ENCODE measurements around the gene ATP6AP2.
"Not testable (repeated sequence)": the region's sequence is repeated elsewhere in the genome, so short reads cannot be mapped to it uniquely, and the experiment has no call there.

The ATP6AP2 gene, protein sequence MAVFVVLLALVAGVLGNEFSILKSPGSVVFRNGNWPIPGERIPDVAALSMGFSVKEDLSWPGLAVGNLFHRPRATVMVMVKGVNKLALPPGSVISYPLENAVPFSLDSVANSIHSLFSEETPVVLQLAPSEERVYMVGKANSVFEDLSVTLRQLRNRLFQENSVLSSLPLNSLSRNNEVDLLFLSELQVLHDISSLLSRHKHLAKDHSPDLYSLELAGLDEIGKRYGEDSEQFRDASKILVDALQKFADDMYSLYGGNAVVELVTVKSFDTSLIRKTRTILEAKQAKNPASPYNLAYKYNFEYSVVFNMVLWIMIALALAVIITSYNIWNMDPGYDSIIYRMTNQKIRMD

DNA sequence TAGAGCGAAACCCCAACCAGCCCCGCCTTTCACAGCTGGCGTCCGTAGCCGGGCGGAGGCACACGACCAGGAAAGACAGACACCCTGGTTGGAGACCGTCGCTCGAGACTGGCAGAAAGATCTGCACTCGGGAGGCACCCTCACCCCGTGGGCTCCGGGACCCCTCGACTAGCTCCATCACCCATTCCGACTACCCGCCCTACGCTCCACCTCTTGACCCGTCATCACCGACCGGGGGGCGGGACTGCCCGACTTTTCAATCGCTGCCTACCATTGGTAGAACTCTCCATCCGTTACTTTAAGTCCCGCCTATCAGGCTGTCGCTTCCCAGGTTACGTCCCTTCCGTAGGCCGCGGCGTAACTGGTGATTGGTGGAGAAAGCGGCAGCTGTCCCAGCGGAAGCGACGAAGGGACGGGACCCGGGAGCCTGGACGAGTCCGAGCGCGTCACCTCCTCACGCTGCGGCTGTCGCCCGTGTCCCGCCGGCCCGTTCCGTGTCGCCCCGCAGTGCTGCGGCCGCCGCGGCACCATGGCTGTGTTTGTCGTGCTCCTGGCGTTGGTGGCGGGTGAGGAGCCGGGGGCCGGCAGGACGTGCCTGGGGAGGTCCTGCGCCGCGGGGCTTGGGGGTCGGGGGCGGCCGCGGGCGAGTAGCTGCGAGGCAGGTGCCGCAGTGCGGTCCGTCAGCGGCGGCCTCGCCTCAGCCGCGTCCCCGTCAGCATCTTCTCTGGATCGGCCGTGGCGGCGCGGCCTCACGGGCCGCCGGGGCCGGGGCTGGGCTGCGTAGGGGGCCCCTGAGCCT, at the start of gene ATP6AP2:
ATP6AP2 (plus strand) TSS at position 434 of the 799 bp plus-strand sequence; CDS start at position 530, 96 bp downstream.
- ATAC-seq: peak; percentile 97 to 98

DNA sequence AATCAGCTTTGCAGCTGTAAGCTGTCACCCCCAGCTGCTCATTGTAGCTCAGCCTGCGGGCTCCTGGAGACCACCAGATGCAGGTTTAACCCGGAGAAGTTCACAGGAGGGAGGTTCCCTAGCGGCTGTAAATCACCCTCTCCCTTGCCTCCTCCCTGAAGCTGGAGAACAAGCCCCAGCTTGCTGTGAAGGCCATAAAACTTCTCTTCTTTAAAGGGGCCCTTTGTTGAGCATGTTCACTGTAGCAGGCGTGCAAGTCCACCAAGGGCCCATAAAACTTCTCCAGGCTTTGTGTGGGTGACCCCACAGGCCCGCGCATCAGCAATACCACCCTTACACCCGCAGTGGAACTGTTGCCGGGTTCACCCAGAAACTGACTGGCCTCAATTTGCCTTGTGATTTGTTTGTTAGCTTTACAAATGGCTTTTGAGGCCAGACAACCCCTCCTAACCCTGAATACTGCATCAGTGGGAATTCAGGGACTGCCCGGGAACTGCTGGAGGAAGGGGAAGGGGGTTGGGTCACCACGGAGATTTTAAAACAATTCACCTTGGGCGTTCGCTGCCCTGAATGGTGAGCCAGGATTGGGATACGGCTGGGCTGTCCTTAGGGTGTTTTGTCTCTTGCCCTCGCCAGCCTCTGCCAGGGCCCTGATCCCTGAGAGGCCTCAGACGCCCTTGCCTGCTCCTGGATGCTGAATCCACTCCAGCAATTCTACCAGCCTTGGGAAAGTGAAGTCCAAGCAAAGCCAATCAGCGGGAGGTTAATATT, 49.5 kb upstream of the ATP6AP2 start:
- ATAC-seq: no peak

DNA sequence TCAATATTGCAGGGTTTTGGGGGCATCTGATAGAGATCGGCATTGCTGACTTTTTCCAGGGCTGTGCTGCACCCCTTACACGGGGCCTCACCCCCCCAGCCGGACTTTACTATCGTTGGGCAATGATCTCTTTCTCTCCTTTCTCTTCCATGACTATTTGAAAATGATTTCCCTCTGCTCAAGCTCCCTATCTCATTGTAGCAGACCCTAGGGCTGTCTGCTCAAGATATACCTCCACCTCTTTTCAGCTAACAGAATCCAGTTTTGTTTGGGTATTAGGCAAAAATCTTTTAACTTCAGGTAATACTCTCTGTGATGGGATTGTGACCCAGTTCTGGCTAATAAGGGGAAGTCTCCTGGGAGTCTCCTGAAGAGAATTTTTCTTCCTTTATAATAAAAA, 43.5 kb upstream of the ATP6AP2 start:
- no peak for ATAC-seq

DNA sequence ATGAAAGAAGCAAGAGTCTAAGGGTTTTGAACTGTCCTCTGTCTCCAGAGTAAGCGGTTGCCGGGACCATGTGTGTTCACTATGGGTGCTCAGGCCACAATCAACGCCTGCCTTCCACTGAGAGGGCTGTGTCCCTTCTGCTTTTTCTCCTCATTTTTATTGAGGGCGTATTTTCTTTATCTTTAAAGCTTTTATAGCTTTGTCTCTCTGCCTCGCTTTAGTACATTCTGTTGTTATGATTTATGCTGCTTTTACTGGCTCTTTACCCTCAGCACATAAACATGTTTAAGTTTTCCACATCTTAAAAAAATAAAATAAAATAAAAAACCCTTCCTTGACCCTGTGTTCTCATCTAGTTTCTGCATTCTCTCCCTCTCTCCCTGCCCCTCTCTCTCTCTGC, 42.4 kb upstream of the ATP6AP2 start:
- no peak for ATAC-seq

DNA sequence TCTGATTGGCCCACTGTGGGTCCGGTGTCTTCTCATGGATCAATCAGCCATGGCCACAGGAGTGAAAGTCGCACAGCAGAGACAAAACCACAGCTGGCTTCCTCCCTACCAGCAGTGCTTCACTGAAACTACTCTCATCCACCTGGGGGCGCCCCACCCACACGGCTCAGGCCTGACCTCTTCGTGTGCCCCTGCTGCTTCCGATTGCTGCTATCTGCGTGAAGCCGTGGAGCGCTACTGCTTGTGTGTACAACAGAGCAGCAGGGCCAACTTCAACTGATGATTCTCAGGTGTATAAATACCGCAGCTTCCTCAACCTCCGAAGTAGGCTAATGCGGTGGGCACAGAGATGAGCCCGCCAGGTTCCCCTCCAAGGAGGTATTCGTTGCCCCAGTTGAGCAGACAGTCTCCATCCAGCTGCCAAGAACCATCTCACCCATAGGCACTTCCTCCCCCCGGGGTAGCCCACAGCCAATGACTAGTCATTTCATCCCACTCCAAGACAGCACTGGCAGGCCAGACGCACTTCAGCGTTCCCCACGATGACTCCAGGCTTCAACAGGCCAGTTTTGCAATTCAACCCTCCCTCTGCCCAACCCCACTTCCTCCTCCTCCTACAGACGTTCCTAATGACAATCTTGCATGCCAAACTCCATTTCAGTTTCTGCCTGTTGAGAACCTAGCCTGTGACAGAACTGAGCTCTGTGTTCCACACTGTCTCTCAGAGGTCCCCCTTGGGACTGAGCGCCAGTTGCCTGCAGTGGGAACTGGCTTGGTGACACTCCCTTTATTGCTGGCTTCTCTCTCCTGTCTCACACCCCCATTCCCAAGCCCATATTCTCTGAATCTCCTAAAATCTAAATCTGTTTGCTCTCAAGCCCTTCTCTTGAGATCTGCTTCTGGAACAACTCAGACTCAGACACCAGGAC, 41.3 kb upstream of the ATP6AP2 start:
- peak; percentile 87 to 88 for ATAC-seq

DNA sequence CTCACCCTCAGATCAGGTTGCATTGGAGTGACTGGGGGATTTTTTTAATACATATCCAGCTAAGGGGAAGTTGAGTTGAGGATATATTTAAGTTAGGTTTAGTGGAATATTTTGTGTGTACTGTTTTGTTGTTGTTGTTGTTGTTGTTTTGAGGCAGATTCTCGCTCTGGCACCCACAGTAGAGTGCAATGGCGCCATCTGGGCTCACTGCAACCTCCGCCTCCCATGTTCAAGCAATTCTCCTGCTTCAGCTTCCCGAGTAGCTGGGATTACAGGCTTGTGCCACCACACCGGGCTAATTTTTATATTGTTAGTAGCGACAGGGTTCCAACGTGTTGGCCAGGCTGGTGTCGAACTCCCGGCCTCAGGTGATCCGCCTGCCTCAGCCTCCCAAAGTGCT, 38.6 kb upstream of the ATP6AP2 start:
- ATAC-seq: no peak

DNA sequence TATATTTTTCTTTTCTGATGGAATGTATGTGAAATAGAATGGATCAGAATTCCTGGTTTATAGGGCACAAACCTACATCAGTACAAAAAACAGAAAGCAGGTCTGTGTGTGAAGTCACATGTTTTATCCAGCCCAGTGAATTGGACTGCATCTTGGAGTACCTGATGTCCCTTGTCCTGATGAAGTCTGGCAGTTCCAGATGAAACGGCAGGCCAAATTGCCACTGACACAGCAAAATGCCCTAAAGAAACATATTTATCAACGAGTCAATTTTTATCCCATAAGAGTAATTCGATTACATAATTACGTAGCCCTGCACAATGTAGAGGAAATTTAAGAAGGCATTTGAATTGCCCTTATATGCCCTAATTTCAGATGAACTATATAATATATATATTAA, 37.8 kb upstream of the ATP6AP2 start:
- no peak for ATAC-seq

DNA sequence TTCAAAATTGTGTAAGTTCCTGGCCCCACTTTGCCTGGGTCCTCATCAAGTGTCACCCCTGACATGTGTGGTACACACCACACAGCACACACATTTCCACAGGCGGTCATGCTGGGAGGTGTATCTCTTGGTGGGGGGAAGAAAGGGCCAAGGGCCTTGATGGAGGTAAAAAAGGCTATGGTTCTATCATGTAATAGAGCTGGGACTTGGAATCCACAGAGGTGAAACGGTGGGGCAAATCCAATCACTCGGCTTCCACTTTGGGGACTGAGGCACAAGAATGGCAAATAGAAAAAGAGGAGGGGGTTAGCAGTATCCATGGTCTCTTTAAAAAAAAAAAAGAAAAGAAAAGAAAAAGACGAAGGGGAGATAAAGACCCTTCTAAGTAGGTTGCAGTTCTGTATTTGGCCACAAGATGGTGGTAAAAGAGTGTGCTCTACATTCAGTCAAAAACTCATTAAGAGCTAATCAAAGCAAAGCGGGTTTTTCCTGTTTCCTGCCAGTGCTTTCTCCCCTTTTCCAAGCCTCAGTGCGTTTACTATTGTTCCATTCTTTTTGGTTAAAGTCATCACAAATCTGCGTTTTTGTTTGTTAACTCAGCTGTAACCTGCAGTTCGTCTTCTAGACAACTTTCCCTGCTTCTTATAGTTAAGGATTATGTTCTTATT, 37.0 kb upstream of the ATP6AP2 start:
- ATAC-seq: no peak

DNA sequence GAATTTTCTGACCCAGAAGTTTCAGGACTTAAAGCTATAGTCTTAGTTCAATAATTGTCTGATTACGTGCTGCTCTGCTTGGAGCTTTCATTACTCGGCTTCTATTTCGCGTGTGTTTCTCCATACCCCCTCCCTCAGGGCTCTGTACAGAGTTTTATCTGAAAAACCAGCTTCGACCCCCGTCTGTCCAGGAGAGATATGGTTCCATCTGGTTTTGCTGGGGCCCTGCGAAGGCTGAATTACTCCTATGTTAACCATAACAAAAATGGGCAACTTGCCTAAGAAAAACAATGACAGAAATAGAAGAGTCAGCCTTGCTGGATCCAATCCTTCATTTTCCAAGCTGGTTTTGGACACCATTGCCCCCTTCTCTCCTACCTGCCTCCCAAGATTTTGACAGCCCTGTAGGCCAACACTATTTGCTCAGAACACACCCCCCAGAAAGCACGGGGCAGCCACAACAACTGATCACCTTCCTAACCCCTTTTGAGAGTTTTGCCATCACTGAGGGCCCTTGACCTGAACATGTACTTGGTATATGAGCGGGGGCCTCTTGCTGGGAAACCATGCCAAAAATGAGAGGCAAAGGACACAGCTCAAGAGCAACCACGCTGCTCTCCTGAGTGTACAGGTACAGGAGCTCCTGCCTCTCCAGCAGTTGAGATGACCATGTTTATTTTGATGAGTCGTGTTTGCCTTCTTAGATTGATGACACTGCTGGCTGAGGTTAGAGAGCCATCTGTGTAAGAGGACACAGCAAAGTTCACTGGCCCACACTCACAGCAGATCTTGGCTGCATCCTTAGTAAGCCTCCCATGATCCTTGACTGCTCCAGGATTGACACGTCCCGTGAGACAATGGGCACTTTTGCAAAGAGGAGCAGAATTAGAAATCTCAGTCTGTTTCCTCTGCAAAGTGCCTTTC, 36.2 kb upstream of the ATP6AP2 start:
- no peak for ATAC-seq

DNA sequence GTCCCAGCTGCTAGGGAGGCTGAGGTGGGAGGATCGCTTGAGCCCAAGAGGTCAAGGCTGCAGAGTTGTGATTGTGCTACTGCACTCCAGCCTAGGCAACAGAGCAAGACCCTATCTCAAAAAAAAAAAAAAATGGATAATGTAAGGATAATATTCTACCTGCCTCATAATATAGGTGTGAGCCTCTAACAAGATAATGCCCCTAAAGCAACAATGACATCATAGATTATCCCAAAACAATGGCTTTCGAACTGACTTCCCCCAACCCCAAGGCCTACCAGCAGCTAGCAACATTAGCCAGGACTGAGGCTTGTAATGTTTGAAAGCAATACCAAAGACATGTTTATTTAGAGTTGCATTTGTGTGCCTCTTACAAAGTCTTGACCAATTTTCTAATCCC, 33.9 kb upstream of the ATP6AP2 start:
- ATAC-seq: no peak

DNA sequence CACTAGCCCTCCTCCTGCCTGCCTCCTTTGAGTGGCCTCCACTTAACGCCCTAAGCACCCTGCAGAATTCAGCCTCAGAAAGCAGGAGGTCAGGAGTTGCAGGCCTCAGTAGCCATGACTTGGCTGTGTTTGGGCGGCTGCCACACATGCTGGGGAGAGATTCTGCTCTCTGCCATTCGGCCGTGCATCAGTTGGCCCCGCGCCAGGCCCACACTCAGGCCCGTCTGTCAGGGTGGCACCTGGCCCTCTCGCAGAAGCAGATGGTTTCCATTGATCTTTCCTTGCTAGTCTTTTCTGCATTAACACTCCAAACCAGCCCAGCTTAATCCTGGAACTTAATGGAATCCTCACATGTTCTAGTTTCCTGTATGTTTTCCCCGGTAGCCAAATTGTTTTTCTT, 30.7 kb upstream of the ATP6AP2 start:
- no peak for ATAC-seq

DNA sequence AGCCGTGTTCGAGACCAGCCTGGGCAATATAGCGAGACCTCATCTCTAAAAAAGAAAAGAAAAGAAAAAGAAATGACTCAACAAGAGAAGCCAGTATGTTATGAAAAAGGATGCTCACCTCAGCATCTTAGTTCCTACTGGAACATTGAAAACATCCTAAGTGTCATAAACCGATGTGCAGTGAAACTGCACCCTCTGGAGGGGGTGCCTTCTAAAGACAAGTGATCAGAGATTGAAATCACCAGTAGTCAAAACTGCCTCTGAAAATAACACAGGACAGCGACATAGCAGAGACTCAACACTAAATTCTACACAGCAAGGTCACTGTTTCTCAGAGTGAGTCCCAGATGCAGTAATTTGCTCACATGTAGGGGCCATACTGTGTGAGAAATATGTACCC, 28.0 kb upstream of the ATP6AP2 start:
- ATAC-seq: no peak

DNA sequence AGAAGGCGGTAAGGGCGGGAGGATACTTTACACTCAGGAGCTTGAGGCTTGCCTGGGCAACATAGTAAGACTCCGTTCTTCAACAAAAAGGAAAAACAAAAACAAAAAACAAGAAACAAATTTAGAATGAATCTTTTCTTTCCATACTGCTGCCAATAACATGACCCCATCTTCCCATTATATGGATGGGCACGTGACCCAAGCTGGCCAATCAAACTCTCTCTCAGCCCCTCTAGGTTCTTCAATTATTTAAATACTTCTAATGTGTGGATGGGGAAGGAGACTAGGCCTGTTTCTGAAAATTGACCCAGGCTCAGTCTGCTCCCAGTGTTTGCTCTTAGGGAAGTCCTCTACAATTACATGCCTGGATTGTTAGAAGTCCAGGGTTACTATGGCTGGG, 22.2 kb upstream of the ATP6AP2 start:
- ATAC-seq: no peak

DNA sequence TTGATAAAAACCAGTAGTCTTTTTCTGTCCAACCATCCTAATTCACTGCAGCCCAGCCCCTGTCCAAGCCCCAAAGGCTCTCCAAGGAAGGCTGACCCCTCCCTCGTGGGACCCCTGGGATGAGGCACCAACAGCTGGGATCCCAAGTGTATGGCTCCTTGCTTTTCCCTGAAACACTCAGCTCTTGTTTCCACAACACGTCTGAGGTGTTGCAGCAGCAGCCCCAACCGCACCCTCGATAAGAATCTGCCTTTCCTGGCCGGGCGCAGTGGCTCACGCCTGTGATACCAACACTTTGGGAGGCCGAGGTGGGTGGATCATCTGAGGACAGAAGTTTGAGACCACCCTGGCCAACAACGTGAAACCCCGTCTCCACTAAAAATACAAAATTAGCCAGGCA, 17.0 kb upstream of the ATP6AP2 start:
- no peak for ATAC-seq

DNA sequence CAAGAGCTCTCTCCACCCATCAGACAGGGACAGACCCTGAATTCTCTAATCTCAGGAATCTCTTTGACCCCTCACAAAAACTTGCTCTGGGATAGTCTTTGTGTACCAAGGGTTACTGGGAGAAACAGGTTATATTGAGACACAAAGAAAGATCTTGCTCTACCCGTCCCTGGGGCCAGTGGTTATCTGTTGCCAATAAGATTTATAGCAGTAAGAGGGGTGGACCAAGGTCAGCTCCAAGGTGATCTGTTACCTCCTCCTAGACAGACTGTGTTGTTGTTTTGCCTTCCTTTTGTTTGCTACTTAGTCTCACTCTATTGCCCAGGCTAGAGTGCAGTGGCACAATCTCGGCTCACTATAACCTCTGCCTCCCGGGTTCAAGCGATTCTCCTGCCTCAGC, 16.3 kb upstream of the ATP6AP2 start:
- ATAC-seq: no peak

DNA sequence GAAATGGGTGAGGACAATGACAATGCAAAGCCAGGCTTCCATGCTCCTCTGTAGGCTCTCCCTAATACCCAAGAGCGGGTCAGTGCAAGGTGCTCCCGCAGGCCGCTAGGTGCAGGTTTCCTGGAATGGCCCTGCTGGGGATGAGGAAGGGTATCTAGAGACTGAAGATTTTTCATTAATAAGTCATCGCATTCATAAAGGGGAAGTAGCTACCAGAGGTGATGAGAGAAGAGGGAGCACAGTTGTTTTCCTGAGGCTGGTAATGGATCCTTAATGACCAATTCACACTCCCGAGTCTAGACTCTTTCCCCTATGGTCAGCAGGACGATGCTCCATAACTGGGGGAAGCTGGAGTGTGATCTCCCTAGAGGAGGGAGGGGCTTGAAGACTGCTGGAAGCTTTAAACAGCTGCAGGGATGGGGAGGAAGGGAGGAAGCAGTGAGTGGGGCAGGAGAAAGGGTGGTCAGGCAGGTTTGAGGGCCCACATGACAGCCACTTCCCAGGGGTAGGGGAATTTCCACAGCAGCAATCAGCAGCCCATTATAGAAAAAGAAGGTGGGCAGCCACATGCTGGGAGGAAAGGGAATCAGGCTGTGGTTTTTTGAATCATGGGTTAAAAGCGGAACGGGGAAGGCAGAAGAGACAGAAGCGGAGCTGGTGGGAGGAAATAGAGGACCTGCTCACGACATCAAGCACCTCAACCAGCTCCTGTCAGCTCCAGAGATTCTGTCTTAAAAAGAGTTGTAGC, 10.2 kb upstream of the ATP6AP2 start:
- ATAC-seq: peak in 1 of 2 donors; percentile 36

DNA sequence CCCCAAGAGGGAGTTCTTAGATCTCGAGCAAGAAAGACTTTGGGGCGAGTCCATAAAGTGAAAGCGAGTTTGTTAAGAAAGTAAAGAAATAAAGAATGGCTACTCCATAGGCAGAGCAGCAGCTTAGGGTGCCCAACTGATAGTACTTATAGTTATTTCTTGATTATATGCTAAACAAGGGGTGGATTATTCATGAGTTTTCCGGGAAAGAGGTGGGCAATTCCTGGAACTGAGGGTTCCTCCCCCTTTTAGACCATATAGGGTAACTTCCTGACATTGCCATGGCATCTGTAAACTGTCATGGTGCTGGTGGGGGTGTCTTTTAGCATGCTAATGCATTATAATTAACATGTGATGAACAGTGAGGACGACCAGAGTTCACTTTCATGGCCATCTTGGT, 9.6 kb upstream of the ATP6AP2 start:
- ATAC-seq: peak in 1 of 2 donors; percentile 27

DNA sequence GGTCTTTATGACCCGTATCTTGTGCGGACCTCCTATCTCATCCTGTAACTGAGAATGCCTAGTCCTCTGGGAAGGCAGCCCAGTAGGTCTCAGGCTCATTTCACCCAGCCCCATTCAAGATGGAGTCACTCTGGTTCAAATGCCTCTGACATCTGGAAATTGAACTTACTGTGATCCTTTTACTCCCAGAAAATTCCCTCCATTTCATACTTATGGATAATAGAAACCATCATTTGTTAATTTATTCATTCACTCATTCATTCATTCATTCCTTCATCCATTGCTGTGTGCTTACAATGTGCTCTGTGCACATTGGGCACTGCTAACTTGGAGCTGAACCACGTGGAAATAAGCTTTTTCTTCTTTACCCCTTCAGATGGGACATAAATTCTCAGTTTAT, 9.2 kb upstream of the ATP6AP2 start:
- ATAC-seq: no peak

DNA sequence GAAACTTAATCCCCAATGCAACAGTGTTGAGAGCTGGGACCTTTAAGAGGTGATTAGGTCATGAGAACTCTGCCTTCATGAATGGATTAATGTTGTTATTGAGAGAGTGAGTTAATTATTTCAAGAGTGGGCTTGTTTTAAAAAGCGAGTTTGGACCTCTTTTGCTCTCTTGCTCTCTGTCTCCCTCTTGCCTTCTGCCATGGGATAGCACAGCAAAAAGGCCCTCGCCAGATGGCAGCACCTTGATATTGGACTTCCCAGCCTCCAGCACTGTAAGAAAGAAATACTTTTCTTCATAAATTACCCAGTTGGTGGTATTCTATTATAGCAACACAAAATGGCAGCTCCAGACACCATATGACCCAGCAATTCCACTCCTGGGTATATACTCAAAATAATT, 7.0 kb upstream of the ATP6AP2 start:
- ATAC-seq: no peak

DNA sequence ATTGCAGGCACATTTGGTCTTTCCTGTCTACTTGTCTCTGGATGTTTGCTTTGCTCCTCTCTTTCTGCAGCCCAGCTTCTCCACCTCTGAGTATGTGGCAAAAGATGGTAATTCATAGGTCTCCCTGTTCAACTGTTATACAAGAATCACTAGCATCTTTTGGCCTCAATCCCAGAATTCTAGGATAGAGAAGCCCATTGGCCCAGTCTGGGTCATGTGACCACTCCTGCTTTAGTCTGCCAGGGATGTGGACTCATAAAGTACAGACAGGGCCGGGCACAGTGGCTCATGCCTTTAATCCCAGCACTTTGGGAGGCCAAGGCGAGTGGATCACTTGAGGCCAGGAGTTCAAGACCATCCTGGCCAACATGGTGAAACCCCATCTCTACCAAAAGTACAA, 5.4 kb upstream of the ATP6AP2 start:
- ATAC-seq: not testable (repeated sequence)
